Body of pancreas (tissue), 4 donors: ENCODE measurements around the gene TMEM115.

ENCODE experiments used
- POLR2A ChIP-seq, 3 donors: fragments of 450-650 bp; IDR thresholded peaks; one replicate each; pipeline ENCODE4 v1.6.1; 2016; ENCODE audit warnings: antibody characterized with exemption in 3 of 3, mild to moderate bottlenecking in 2 of 3
- TF ChIP-seq, protein P1 (sequence below), 7 experiments: fragments of 450-650 bp in 4 of 7; fragments of 200-600 bp in 3 of 7; sonication (generic) in 3 of 7; IDR thresholded peaks; one replicate each; pipeline ENCODE4 v1.5.1; 2016 to 2019; ENCODE audit warnings: antibody characterized with exemption in 7 of 7

DNA sequence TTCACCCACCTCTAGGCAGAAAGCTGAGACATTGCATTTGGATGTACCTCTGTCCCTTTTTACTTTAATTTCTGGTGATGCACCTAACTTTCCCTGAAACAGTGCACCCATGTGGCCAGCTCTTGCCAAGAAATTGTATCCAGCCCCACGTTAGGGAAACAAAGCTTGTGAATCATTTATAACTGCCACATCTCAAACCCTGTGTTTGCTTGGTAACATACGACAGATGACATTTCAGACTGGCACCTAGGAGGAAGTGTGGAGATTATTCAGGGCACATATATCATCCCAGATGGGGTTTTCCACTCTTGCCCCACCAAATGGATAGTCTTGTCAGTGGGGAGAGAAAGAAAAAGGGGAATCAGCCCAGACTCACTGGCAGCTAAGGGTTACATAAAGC lies 6.5 kb downstream of the TMEM115 start:
- TF ChIP-seq, protein P1, sequence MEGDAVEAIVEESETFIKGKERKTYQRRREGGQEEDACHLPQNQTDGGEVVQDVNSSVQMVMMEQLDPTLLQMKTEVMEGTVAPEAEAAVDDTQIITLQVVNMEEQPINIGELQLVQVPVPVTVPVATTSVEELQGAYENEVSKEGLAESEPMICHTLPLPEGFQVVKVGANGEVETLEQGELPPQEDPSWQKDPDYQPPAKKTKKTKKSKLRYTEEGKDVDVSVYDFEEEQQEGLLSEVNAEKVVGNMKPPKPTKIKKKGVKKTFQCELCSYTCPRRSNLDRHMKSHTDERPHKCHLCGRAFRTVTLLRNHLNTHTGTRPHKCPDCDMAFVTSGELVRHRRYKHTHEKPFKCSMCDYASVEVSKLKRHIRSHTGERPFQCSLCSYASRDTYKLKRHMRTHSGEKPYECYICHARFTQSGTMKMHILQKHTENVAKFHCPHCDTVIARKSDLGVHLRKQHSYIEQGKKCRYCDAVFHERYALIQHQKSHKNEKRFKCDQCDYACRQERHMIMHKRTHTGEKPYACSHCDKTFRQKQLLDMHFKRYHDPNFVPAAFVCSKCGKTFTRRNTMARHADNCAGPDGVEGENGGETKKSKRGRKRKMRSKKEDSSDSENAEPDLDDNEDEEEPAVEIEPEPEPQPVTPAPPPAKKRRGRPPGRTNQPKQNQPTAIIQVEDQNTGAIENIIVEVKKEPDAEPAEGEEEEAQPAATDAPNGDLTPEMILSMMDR (IDR thresholded peaks at IDR 0.05): peak in 2 of 7 experiments; percentile 12 to 16
- TF ChIP-seq POLR2A (IDR thresholded peaks at IDR 0.05): no peak
